Left ventricle myocardium inferior (tissue), 1 donor: ENCODE results near the gene CRHR2. TPM values are rescaled to one million over a fixed set of nuclear protein-coding genes. Genes with fewer than 3 reads are reported as not detected.
"Not testable (repeated sequence)": the region's sequence is repeated elsewhere in the genome, so short reads cannot be mapped to it uniquely, and the experiment has no call there.

ENCODE experiments used
- DNase-seq: peaks from one replicate; pipeline ENCODE4 v3.0.0-alpha.2; 2020
- H3K27ac ChIP-seq: fragments of 200-600 bp; replicated peaks from 2 replicates; pipeline ENCODE4 v1.8.0; 2021
- H3K27me3 ChIP-seq: fragments of 200-600 bp; 2 replicates; pipeline ENCODE4 v1.8.0; 2021; ENCODE audit warnings: low read depth
- H3K36me3 ChIP-seq: fragments of 200-600 bp; 2 replicates; pipeline ENCODE4 v1.8.0; 2021
- H3K4me1 ChIP-seq: fragments of 200-600 bp; 2 replicates; pipeline ENCODE4 v1.8.0; 2021
- H3K4me3 ChIP-seq: fragments of 200-600 bp; 2 replicates; pipeline ENCODE4 v1.8.0; 2021; ENCODE audit warnings: mild to moderate bottlenecking, moderate library complexity
- H3K9me3 ChIP-seq: fragments of 200-600 bp; replicated peaks from 2 replicates; pipeline ENCODE4 v1.8.0; 2021
- intact Hi-C: fragments of 100-400 bp; cut with micrococcal nuclease; formaldehyde crosslinking; loops from one replicate; pipeline ENCODE4 v1.11.0; 2022
- total RNA-seq: library from RNA; stranded (reverse); fragmentation: NEBNext Ultra II Directional; extraction: Animal tissue kit (Norgen Biotek cat#: 25700); gene quantifications from one replicate; pipeline ENCODE4 v1.2.1, GENCODE V29; 2021
- TF ChIP-seq, protein P1 (sequence below): fragments of 200-600 bp; IDR thresholded peaks from 2 replicates; pipeline ENCODE4 v1.8.0; 2021; ENCODE audit warnings: antibody characterized with exemption, mild to moderate bottlenecking, borderline replicate concordance
- donor health status: DM: no; HTN: yes; CAD: no; lungs with severe emphysema.

CRHR2 gene
- total RNA-seq, 1 donor from 2014 or later, result 0.19 TPM

DNA sequence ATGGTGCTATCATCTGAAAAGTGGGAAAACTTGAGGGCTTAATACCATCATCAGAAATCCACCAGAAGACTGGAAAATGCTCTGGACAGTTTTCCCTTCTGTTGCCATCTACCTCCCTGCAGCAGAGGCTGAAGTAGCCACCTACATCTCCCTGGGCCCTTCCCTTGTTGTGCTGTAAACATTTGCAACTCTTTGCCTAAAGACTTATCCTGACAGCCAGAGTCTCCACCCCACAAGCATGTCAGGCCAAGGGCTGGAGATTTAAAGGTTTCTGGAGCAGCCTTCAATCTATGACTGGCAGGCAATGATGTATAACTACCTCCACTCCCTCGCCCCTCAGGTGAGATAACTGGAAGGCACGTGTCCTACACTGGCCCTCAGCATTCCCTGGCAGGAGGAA, 39.9 kb upstream of the CRHR2 start:
- Histone ChIP-seq H3K4me3 (no peak overlapping the region), H3K9me3 (peaks cover 22% of the 10 kb centered on the region), H3K27ac (no peak overlapping the region), H3K27me3 (no peaks in the 10 kb centered on the region), H3K36me3 (no peaks in the 10 kb centered on the region), H3K4me1 (no peaks in the 10 kb centered on the region)
- TF ChIP-seq, protein P1, sequence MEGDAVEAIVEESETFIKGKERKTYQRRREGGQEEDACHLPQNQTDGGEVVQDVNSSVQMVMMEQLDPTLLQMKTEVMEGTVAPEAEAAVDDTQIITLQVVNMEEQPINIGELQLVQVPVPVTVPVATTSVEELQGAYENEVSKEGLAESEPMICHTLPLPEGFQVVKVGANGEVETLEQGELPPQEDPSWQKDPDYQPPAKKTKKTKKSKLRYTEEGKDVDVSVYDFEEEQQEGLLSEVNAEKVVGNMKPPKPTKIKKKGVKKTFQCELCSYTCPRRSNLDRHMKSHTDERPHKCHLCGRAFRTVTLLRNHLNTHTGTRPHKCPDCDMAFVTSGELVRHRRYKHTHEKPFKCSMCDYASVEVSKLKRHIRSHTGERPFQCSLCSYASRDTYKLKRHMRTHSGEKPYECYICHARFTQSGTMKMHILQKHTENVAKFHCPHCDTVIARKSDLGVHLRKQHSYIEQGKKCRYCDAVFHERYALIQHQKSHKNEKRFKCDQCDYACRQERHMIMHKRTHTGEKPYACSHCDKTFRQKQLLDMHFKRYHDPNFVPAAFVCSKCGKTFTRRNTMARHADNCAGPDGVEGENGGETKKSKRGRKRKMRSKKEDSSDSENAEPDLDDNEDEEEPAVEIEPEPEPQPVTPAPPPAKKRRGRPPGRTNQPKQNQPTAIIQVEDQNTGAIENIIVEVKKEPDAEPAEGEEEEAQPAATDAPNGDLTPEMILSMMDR, result no peak
- intact Hi-C loops, result no loop called here
- DNase-seq, result no peak

DNA sequence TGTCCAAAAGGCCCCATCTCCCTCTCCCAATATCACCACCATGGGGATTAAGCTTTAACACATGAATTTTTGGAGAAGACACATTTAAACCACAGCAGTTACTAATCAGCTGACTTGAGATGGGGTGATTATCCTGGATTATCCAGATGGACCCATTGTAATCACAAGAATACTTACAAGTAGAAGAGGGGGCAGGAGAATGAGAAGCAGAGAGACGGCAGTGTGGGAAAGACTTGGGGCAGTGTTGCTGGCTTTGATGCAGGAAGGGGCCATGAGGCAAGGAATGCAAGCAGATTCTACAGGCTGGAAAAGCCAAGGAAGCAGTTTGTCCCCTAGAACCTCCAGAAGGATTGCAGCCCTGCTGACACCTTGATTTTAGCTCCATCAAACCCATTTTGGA, 39.0 kb upstream of the CRHR2 start:
- DNase-seq, result no peak
- Histone ChIP-seq H3K9me3 (peaks cover 23% of the 10 kb centered on the region), H3K36me3 (no peaks in the 10 kb centered on the region), H3K4me1 (no peaks in the 10 kb centered on the region), H3K4me3 (no peak overlapping the region), H3K27ac (no peak overlapping the region), H3K27me3 (no peaks in the 10 kb centered on the region)
- intact Hi-C loops, result no loop called here
- TF ChIP-seq, protein P1, result no peak

DNA sequence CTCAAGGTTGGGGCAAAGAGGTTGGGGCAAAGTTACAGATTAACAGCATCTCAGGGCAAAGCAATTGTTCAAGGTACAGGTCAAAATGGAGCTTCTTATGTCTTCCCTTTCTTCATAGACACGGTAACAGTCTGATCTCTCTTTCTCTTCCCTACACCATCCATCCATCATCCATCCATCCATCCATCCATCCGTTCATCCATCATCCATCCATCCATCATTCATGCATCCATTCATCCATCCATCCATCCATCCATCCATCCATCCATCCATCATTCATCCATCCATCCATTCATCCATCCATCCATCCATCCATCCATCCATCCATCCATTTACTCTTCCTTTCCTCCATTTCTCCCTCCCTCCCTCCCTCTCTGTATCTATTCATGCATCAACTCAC, 37.2 kb upstream of the CRHR2 start:
- H3K4me1 ChIP-seq, DNase-seq, intact Hi-C loops, H3K4me3 ChIP-seq, H3K27me3 ChIP-seq, H3K27ac ChIP-seq, H3K36me3 ChIP-seq: not testable (repeated sequence)
- peaks cover 23% of the 10 kb centered on the region for H3K9me3 ChIP-seq

DNA sequence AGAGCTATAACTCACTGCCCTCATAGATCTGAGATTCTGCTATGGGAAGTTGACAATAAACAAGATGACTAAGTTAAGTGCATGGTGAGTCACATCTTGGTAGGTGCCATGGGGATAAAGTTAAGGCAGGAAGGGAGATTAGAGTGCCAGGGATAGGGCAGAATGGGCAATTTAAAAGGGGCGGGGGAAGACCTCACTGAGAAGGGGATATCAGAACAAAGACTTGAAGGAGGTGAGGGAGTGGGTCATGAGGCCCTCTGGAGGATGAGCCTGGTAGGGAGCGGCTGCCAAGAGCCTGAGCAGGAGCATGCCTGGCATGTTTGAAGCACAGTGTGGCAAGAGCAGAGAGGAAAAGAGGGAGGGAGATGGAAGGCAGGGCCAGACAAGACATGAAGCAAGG, 34.9 kb upstream of the CRHR2 start:
- Histone ChIP-seq H3K9me3 (peaks cover 23% of the 10 kb centered on the region), H3K4me3 (no peak overlapping the region), H3K27ac (no peak overlapping the region), H3K36me3 (no peaks in the 10 kb centered on the region), H3K27me3 (no peaks in the 10 kb centered on the region), H3K4me1 (no peaks in the 10 kb centered on the region)
- TF ChIP-seq, protein P1, result no peak
- no peak for DNase-seq
- intact Hi-C loops, result no loop called here

DNA sequence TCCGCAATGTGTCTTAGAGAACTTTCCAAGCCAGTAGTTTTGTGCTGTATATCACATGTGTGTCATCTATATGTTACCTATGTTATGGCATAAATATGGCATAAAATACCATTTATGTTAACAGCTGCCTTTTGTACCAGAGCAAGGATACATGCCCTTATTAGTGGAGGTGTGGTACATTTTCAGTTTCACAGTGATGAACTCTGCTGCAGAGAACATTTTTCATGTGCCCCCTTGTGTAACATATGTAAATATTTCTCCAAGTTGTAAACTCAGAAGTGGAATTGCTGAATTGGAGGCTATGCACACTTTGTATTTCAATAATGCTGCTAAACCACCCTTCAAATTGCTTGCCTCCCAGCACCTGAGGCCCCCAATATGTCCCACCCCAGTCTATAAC, 31.9 kb upstream of the CRHR2 start:
- Histone ChIP-seq H3K36me3 (no peaks in the 10 kb centered on the region), H3K27ac (no peak overlapping the region), H3K9me3 (peaks cover 21% of the 10 kb centered on the region), H3K4me3 (no peak overlapping the region), H3K27me3 (no peaks in the 10 kb centered on the region), H3K4me1 (peaks cover 5% of the 10 kb centered on the region)
- TF ChIP-seq, protein P1, result no peak
- DNase-seq, result no peak
- intact Hi-C loops, result no loop called here

DNA sequence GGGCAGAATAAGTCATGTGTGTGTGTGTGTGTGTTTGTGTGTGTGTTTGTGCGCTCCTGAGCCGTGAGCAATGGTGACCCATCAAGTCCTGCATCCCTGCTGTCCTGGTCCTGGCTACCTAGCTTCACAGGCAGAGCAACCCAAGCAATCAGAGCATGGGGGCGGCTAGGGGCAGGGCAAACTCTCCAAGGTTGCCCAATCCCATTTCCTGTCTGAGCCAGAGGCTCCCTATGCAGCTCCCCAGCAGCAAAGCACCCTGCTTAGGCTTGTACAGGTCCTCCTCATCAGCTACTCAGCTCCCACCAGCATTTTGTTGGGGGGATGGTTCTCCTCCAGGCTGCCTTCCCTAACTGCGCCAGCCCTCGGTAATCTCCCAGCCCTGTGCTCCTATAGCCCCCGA, 31.1 kb upstream of the CRHR2 start:
- H3K9me3 ChIP-seq, result peaks cover 14% of the 10 kb centered on the region
- H3K36me3 ChIP-seq, result no peaks in the 10 kb centered on the region
- DNase-seq, result no peak
- H3K4me1 ChIP-seq, result peaks cover 12% of the 10 kb centered on the region
- intact Hi-C loops, result no loop called here
- TF ChIP-seq, protein P1, result no peak
- H3K4me3 ChIP-seq, result no peak overlapping the region
- no peaks in the 10 kb centered on the region for H3K27me3 ChIP-seq
- no peak overlapping the region for H3K27ac ChIP-seq
